Mammary epithelial cell (primary cell): ENCODE measurements around the gene THRB.

Source experiments
- CTCF ChIP-seq, 2 donors: IDR thresholded peaks in 1 of 2; conservative IDR thresholded peaks in 1 of 2; 2 replicates each; pipeline ENCODE4 v1.5.1; 2011 to 2012; ENCODE audit warnings: inconsistent platforms in 2 of 2, low read length in 2 of 2, mild to moderate bottlenecking in 2 of 2, control low read depth in 1 of 2, low read depth in 1 of 2; ENCODE audit not compliant: insufficient read depth in 1 of 2; ENCODE audit errors: extremely low read depth in 1 of 2
- EZH2 ChIP-seq: IDR thresholded peaks from 2 replicates; pipeline ENCODE4 v1.6.1; 2012; ENCODE audit warnings: low read length, inconsistent platforms, borderline replicate concordance

- TF ChIP-seq CTCF (conservative IDR thresholded peaks at IDR 0.05 in 1 of 2, IDR thresholded peaks at IDR 0.05 in 1 of 2; ENCODE audit: extremely low read depth in 1 of 2, insufficient read depth in 1 of 2, low read depth in 1 of 2, low read length in 2 of 2) (peak; percentile 71 to 82), EZH2 (no peak)
Observed at GRCh38 chr3:24264748-24265158, 229.9 kb downstream of the THRB start.
